GM12875 (cell line): ENCODE data around the gene TNIP1.

Experiments
- H3K4me3 ChIP-seq: one replicate; pipeline ENCODE4 v1.5.1; 2011; ENCODE audit warnings: low read depth, low read length, control low read depth
- CTCF ChIP-seq: IDR thresholded peaks from 2 replicates; pipeline ENCODE4 v1.5.1; 2011; ENCODE audit warnings: low read depth, mild to moderate bottlenecking, control low read depth, inconsistent platforms, low read length, moderate library complexity, borderline replicate concordance; ENCODE audit not compliant: insufficient read depth

TNIP1 gene

GRCh38 chr5:151113651-151114050 lies 32.8 kb upstream of the TNIP1 start:
- no peak overlapping the region for H3K4me3 ChIP-seq
- no peak for TF ChIP-seq CTCF

GRCh38 chr5:151110992-151111391 lies 30.2 kb upstream of the TNIP1 start:
- no peak overlapping the region for H3K4me3 ChIP-seq
- TF ChIP-seq CTCF: no peak

- no peak overlapping the region for H3K4me3 ChIP-seq
- 0 out of 2 replicates have a peak, but pooled peaks have one; percentile 14 for TF ChIP-seq CTCF
Measured at GRCh38 chr5:151110122-151110681, 29.4 kb upstream of the TNIP1 start.

GRCh38 chr5:151108566-151108965 lies 27.7 kb upstream of the TNIP1 start:
- H3K4me3 ChIP-seq: no peak overlapping the region
- TF ChIP-seq CTCF: no peak

- H3K4me3 ChIP-seq: no peak overlapping the region
- TF ChIP-seq CTCF: no peak
Measured at GRCh38 chr5:151107738-151108520, 27.1 kb upstream of the TNIP1 start.

GRCh38 chr5:151107084-151107483 lies 26.2 kb upstream of the TNIP1 start:
- no peak for TF ChIP-seq CTCF
- no peak overlapping the region for H3K4me3 ChIP-seq

- TF ChIP-seq CTCF: no peak
- H3K4me3 ChIP-seq: no peak overlapping the region
Measured at GRCh38 chr5:151106509-151106908, 25.7 kb upstream of the TNIP1 start.
